Measurements from ENCODE around the gene UAP1L1.
A peak's percentile ranks its signal among the peaks of the same experiment; 100 is the strongest.

The UAP1L1 gene

DNA sequence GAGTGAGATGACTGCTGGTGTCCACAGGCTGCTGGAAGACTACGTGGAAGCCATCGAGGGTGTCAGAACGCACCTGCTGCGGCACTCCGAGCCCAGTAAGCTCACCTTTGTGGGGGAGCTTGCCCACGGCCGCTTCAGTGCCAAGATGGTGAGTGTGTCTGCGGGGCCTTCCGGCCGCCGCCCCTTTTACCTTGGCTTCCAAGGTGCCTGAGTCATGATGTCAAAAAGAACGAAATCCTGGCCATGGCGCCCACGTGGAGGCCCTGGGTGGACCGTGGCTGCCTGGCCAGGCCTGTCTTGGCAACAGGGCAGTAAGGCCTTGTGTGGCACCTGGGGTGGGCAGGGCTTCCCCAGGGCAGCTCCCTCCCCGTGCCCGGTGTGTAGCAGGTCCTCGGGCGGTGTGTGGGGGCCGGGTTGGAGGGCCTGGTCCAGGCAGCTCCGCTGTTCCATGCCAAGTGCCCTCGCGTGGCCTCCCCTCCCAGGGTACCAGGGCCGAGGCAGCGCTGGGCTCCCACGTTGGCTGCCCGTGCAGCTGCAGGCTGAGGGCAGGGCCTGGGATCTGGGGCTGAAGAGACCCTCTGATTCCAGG lies 29.4 kb downstream of the UAP1L1 start:
- Mint-ChIP-seq H3K27me3 (ENCODE audit: low read depth) (no peaks in the 10 kb centered on the region), H3K36me3 (ENCODE audit: low read depth) (peaks cover 14% of the 10 kb centered on the region), H3K4me1 (ENCODE audit: low read depth) (peaks cover 2% of the 10 kb centered on the region), H3K27ac (no peak overlapping the region), H3K9me3 (no peaks in the 10 kb centered on the region), H3K4me3 (no peak overlapping the region)

DNA sequence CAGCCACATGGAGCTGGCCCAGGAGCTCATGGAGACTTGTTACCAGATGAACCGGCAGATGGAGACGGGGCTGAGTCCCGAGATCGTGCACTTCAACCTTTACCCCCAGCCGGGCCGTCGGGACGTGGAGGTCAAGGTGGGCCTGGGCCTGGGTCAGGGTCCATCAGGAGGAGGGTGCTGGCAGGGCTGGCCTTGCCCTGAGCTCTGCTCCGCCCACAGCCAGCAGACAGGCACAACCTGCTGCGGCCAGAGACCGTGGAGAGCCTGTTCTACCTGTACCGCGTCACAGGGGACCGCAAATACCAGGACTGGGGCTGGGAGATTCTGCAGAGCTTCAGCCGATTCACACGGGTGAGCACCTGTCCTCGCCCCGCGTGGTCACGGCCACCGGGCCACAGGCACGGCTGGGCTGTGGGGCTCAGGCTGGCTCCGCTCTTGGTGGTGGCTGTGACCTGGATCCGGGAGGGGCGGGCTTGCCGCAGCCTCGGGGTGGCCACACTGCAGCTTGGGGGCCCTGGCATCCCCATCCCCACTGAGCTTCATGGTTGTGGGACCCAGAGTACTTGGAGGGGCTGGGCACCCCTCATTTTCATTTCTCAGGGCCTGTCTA lies 30.1 kb downstream of the UAP1L1 start:
- H3K4me3 Mint-ChIP-seq: no peak overlapping the region
- peaks cover 2% of the 10 kb centered on the region for H3K4me1 Mint-ChIP-seq (ENCODE audit: low read depth)
- no peaks in the 10 kb centered on the region for H3K27me3 Mint-ChIP-seq (ENCODE audit: low read depth)
- no peaks in the 10 kb centered on the region for H3K9me3 Mint-ChIP-seq
- H3K36me3 Mint-ChIP-seq (ENCODE audit: low read depth): peaks cover 14% of the 10 kb centered on the region
- no peak overlapping the region for H3K27ac Mint-ChIP-seq

DNA sequence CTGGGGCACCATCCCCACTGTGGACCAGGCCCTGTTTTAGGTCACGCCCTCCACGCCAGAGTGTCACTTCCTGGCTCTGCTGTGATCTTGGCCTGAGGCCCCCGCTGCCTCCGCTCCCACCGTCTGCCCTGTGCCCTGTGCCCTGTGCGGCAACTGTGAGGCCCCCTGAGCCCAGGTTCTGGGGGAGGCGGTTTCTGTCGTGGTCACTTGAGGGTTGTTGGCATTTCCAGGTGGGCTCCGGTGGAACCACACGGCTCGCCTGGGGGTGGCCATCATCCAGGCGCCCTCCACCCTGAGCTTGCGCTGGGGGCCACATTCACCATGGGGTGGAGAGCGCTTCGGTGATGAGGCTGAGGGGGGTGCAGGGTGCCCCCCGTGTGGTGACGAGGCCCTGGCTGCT lies 30.7 kb downstream of the UAP1L1 start:
- H3K4me3 Mint-ChIP-seq: no peak overlapping the region
- H3K4me1 Mint-ChIP-seq (ENCODE audit: low read depth): peaks cover 3% of the 10 kb centered on the region
- H3K27ac Mint-ChIP-seq: no peak overlapping the region
- H3K36me3 Mint-ChIP-seq (ENCODE audit: low read depth): peaks cover 14% of the 10 kb centered on the region
- H3K27me3 Mint-ChIP-seq (ENCODE audit: low read depth): no peaks in the 10 kb centered on the region
- no peaks in the 10 kb centered on the region for H3K9me3 Mint-ChIP-seq

DNA sequence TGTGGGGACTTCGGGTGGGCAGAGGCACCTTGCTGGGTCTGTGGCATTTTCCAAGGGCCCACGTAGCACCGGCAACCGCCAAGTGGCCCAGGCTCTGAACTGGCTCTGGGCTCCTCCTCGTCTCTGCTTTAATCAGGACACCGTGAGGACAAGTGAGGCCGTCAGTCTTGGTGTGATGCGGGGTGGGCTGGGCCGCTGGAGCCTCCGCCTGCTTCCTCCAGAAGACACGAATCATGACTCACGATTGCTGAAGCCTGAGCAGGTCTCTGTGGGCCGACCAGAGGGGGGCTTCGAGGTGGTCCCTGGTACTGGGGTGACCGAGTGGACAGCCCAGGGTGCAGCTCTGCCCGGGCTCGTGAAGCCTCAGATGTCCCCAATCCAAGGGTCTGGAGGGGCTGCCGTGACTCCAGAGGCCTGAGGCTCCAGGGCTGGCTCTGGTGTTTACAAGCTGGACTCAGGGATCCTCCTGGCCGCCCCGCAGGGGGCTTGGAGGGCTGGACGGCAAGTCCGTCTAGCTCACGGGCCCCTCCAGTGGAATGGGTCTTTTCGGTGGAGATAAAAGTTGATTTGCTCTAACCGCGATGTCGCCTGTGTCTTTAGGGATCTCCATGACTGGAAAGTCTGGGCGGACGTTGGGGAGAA lies 31.4 kb downstream of the UAP1L1 start:
- Mint-ChIP-seq H3K36me3 (ENCODE audit: low read depth) (peaks cover 14% of the 10 kb centered on the region), H3K9me3 (no peaks in the 10 kb centered on the region), H3K4me3 (no peak overlapping the region), H3K4me1 (ENCODE audit: low read depth) (peaks cover 5% of the 10 kb centered on the region), H3K27me3 (ENCODE audit: low read depth) (no peaks in the 10 kb centered on the region), H3K27ac (no peak overlapping the region)

DNA sequence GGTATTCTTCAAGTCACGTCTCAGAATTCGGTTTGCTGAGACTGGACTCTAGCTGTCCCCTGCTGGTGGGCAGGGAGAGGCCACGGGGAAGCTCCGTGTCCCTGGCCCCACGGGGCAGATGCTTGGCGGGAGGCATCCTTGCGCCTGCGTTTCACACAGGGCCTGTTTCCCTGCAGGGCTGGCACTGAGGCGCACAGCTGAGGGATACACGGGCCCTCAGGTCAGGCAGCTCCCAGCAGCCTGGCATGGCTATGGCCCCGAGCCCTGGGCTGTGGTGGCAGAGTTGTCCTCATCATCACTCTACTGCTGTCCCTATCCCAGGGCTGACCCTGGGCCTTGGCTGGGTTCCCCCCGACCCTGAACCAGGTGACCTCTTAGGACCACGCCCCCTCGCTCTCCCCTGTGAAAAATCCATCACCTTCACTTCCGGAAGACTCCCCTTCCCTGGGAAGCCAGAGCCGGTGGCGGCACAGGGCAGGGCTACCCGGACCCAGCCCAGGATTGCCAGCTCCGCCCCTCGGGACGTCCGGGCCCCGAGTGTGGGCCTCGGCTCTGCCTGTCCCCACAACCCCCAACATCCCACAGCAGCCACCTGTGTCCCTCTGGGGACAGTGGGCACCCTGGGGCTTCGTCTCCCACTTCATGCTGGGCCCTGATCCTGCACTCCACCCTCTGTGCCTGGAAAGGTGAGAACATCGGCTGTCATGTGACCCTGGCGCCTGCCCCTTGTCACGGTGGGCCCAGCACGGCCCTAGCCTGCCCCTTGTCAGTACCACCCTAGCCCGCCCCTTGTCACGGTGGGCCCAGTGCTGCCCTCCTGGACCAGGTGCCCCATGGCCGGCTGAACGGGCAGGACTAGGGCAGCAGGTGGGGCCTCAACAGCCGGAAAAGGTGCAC lies 32.2 kb downstream of the UAP1L1 start:
- H3K9me3 Mint-ChIP-seq: no peaks in the 10 kb centered on the region
- no peak overlapping the region for H3K27ac Mint-ChIP-seq

DNA sequence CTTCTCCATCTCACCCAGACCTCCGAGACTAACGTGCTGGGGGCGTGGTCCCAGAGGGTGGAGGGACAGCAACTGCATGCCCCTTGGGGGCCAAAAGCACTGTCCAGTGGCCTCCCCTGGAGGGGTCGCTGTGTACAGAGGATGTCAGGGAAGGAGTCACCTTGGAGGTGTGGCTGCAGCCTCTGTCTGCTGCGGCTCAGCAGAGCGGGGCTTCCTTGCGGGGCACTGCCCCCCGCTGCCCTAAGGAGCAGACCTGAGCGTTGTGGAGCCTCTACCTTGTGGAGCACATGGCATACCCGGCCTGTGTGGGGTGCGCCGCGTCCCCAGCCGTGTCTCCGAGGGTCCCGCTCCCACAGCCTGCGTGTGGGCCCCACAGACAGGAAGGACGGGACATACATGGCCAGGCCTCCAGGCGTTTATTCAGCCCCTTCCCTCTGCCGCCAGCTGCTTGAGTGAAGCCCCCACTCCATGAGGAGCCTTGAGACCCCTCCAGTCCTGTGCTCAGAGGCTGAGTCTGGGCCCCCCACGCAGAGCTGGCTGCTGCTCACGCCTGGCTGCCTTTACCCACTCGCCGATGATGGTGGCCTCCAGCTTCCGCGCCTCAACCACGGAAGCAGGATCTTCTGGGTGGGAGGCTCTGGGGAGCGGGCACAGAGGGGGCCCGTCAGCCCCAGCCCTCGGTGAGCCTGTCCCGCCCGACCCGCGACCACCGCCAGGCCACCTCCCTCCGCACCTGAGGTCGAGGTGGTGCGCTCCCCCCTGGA lies 33.0 kb downstream of the UAP1L1 start:
- Mint-ChIP-seq H3K27ac (no peak overlapping the region), H3K4me3 (no peak overlapping the region), H3K4me1 (ENCODE audit: low read depth) (peaks cover 5% of the 10 kb centered on the region), H3K27me3 (ENCODE audit: low read depth) (no peaks in the 10 kb centered on the region), H3K9me3 (no peaks in the 10 kb centered on the region), H3K36me3 (ENCODE audit: low read depth) (peaks cover 5% of the 10 kb centered on the region)

More for the DNA sequence above, 32.2 kb downstream of the UAP1L1 start:
- Mint-ChIP-seq H3K36me3 (ENCODE audit: low read depth) (peaks cover 11% of the 10 kb centered on the region), H3K4me3 (no peak overlapping the region), H3K4me1 (ENCODE audit: low read depth) (peaks cover 5% of the 10 kb centered on the region), H3K27me3 (ENCODE audit: low read depth) (no peaks in the 10 kb centered on the region)

DNA sequence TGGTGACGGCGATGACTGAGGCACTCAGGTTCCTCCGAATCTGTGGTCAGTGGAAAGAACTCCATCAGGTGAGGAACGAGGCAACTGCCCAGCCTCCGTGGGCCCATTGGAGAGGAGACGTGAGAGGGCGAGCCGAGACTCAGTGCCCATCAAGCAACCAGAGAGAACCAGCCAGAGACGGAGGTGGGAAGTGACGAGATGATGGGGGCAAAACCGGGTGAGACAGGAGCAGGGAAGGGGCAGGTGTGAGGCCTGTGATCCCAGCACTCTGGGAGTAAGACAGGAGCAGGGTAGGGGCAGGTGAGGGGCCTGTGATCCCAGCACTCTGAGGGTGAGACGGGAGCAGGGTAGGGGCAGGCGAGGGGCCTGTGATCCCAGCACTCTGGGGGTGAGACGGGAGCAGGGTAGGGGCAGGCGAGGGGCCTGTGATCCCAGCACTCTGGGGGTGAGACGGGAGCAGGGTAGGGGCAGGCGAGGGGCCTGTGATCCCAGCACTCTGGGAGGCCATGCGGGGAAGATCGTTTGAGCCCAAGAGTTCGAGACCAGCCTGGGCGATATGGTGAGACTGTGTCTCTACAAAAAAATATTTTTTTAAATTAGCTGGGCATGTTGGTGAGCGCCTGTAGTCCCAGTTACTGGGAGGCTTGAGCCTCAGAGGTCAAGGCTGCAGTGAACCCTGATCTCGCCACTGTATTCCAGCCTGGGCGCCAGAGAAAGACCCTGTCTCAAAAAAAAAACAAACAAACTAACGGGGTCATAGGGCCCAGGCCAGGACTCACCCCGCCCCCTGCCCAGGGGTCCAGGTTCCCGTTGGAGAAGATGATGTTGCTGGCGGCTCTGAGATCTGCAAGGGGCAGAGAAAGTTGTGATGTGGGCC lies 33.8 kb downstream of the UAP1L1 start:
- H3K36me3 Mint-ChIP-seq (ENCODE audit: low read depth): peaks cover 3% of the 10 kb centered on the region
- no peak overlapping the region for H3K4me3 Mint-ChIP-seq
- no peak overlapping the region for H3K27ac Mint-ChIP-seq
- no peaks in the 10 kb centered on the region for H3K27me3 Mint-ChIP-seq (ENCODE audit: low read depth)
- H3K4me1 Mint-ChIP-seq (ENCODE audit: low read depth): peaks cover 5% of the 10 kb centered on the region
- no peaks in the 10 kb centered on the region for H3K9me3 Mint-ChIP-seq

DNA sequence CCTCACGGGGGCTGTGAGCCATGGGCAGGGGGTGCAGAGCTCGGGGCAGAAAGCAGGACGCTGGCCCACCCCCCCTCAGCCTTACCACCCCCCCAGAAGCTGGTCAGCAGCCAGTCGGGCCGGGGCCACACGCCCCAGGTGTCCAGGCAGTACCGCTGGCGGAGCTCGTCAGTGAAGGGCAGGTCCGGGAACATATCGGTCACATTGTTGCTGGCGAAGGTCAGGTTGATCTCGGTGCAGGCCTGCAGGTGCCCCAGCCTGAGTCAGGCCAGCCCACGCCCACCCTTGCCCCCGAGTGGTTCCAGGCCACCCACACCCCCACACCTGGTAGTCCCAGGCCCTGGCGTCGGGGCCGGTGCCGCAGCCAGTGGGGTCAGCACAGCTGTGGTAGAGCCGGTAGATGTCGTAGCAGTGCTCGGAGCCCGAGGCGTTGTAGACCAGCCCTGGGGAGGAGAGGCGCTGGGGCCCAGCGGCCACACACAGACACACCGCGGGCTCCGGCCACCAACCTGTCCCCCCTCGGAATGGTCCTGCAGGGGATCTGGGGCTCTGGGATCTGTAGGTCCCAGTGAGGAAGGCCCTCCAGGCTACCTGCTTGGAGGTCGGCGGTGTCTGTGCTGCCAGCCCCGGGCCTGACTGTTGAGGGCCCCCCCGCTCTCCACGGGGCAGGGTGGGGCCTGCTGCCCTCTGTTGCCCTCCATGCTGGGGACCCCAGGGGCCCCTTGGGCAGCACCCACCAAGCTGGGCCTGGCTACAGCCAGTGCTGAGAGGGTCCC lies 34.7 kb downstream of the UAP1L1 start:
- Mint-ChIP-seq H3K27ac (no peak overlapping the region), H3K9me3 (no peaks in the 10 kb centered on the region), H3K4me1 (ENCODE audit: low read depth) (peaks cover 5% of the 10 kb centered on the region), H3K27me3 (ENCODE audit: low read depth) (no peaks in the 10 kb centered on the region), H3K4me3 (no peak overlapping the region), H3K36me3 (ENCODE audit: low read depth) (peaks cover 3% of the 10 kb centered on the region)

DNA sequence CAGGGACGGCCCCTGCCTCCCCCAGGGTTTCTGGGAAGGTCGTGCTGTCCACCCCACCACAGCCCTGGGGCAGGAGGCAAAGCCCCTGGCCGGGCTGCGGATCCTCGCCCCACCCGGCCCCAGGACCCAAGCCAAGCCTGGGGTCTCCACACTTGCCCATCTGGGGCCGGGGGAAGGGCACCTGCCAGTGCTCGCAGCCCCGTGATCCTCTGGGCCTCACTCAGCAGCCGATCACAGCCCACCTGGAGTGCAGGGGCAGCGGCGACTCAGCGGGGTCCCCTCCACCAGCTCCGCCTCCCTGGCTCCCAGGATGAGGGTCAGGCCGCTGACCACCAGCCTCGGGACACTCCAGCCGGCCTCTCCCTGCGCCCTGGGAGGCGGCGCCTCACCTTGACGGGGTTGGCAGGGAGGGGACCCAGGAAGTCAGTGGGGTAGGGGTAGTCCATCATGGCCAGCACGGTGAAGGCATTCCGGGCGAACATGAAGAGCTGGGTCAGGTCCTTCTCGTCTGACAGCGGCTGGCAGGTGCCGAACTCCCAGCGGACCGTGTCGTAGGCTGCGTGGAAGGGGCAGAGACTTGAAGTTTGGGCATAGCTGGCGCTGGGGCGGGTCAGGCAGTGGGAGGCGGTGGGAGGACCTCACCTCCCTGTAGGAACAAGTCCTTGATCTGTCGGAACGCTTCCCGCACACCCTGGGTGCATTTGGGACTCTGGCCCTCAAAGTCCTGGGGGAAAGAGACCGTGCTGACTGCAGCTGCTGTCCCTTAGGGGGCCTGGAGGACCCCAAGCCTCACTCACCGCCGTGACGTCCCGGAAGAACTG lies 35.5 kb downstream of the UAP1L1 start:
- H3K4me1 Mint-ChIP-seq (ENCODE audit: low read depth): peaks cover 5% of the 10 kb centered on the region
- H3K9me3 Mint-ChIP-seq: no peaks in the 10 kb centered on the region
- H3K4me3 Mint-ChIP-seq: peak overlapping the region; percentile 70
- peaks cover 3% of the 10 kb centered on the region for H3K36me3 Mint-ChIP-seq (ENCODE audit: low read depth)
- H3K27ac Mint-ChIP-seq: no peak overlapping the region
- no peaks in the 10 kb centered on the region for H3K27me3 Mint-ChIP-seq (ENCODE audit: low read depth)

DNA sequence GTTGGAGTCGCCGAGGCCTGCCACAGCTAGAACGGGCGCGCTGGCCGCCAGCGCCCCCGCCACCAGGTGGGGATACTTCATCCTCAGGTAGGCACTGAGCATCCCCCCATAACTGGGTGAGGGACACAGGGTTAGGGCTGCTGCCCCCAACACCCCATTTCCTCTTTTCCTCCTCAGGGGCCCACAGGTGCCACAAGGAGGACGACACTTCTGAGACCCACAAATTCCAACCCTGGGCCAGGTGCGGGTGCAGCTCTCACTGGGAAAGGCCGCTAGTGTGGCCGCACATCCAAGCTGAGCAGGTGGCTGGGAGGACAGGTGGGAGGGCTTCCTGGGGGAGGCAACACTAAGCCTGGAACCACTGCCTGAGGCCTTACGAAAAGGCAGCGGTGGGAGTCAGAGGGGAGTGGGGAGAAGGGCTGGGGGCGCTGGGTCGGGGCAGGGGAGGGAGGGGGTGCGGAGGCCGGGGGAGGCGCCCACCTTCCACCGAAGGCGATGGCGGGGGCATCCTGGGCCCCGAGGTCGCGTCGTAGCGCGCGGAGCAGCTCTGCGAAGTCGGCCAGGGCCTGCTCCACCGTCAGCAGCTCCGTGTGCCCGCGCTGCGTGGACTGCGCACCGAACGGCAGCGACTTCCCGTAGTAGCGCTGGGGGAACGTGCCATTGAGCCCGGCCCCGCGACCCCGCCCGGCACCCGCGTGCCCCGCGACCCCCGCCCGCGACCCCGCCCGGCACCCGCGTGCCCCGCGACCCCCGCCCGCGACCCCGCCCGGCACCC lies 36.3 kb downstream of the UAP1L1 start:
- no peaks in the 10 kb centered on the region for H3K27me3 Mint-ChIP-seq (ENCODE audit: low read depth)
- peaks cover 3% of the 10 kb centered on the region for H3K36me3 Mint-ChIP-seq (ENCODE audit: low read depth)
- H3K4me3 Mint-ChIP-seq: peak overlapping the region; percentile 70
- H3K27ac Mint-ChIP-seq: no peak overlapping the region
- no peaks in the 10 kb centered on the region for H3K9me3 Mint-ChIP-seq
- H3K4me1 Mint-ChIP-seq (ENCODE audit: low read depth): peaks cover 5% of the 10 kb centered on the region

DNA sequence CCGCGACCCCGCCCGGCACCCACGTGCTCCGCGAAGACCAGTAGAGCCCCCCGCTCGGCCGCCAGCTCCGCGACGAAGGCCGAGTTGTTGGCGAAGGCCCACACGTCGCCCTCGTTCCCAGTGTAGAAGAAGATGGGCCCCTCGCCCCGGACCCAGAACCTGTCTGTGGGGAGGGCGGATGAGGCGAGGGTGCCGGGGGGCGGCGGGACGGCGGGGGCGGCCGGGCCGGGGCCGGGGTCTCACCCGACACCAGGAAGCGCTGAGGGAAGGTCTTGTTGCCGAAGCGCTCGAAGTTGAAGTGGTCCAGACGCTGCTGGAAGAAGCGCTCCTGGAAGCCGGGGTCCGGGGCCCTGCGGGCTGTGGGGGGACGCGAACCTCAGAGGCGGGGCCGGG lies 36.9 kb downstream of the UAP1L1 start:
- H3K4me1 Mint-ChIP-seq (ENCODE audit: low read depth): peaks cover 8% of the 10 kb centered on the region
- H3K27ac Mint-ChIP-seq: no peak overlapping the region
- H3K27me3 Mint-ChIP-seq (ENCODE audit: low read depth): no peaks in the 10 kb centered on the region
- peaks cover 3% of the 10 kb centered on the region for H3K36me3 Mint-ChIP-seq (ENCODE audit: low read depth)
- no peaks in the 10 kb centered on the region for H3K9me3 Mint-ChIP-seq
- peak overlapping the region; percentile 61 for H3K4me3 Mint-ChIP-seq
